Mesenchymal stem cell (in vitro differentiated cells and primary cell): ENCODE measurements around the gene SYTL3.

Experiments
- DNase-seq: peaks from one replicate; pipeline ENCODE4 v3.0.0-alpha.2; 2013
- H2AFZ ChIP-seq: one replicate; pipeline ENCODE4 v1.6.1; 2013; ENCODE audit warnings: low read depth, mild to moderate bottlenecking, control low read depth, inconsistent platforms, low read length, moderate library complexity
- H2AK5ac ChIP-seq: 2 replicates; pipeline ENCODE4 v1.6.1; 2013; ENCODE audit warnings: low read length, moderate library complexity, mild to moderate bottlenecking, inconsistent platforms; ENCODE audit not compliant: severe bottlenecking
- H2BK120ac ChIP-seq: one replicate; pipeline ENCODE4 v1.6.1; 2013; ENCODE audit warnings: low read depth, mild to moderate bottlenecking, inconsistent platforms, low read length, moderate library complexity
- H2BK12ac ChIP-seq, 2 experiments: one replicate each; pipeline ENCODE4 v1.6.1; 2013; ENCODE audit warnings: inconsistent platforms in 2 of 2, low read length in 2 of 2, mild to moderate bottlenecking in 2 of 2, moderate library complexity in 2 of 2, control low read depth in 1 of 2
- H2BK15ac ChIP-seq: one replicate; pipeline ENCODE4 v1.6.1; 2013; ENCODE audit warnings: mild to moderate bottlenecking, low read depth, inconsistent platforms; ENCODE audit not compliant: poor library complexity, severe bottlenecking
- H2BK5ac ChIP-seq: 2 replicates; pipeline ENCODE4 v1.6.1; 2013; ENCODE audit warnings: low read depth, mild to moderate bottlenecking, low read length, control low read depth, inconsistent platforms; ENCODE audit not compliant: poor library complexity, severe bottlenecking
- H3K14ac ChIP-seq, 2 experiments: one replicate each; pipeline ENCODE4 v1.6.1; 2013; ENCODE audit warnings: inconsistent platforms in 2 of 2, low read length in 2 of 2, control low read depth in 1 of 2, mild to moderate bottlenecking in 1 of 2, moderate library complexity in 1 of 2
- H3K18ac ChIP-seq, 2 experiments: one replicate each; pipeline ENCODE4 v1.6.1; 2013; ENCODE audit warnings: inconsistent platforms in 2 of 2, low read length in 2 of 2, control low read depth in 1 of 2, low read depth in 1 of 2, mild to moderate bottlenecking in 1 of 2
- H3K23ac ChIP-seq, 2 experiments: one replicate each; pipeline ENCODE4 v1.6.1; 2013; ENCODE audit warnings: inconsistent platforms in 2 of 2, low read length in 2 of 2, mild to moderate bottlenecking in 2 of 2, moderate library complexity in 2 of 2, control low read depth in 1 of 2
- H3K27ac ChIP-seq: 2 replicates; pipeline ENCODE4 v1.5.1; 2013; ENCODE audit warnings: mild to moderate bottlenecking, moderate library complexity, low read length, control low read depth, inconsistent platforms; ENCODE audit not compliant: poor library complexity, severe bottlenecking
- H3K27me3 ChIP-seq, 2 experiments: 2 replicates each; pipeline versions ENCODE4 v1.6.1 to v1.7.0; 2013; ENCODE audit warnings: low read length in 2 of 2, mild to moderate bottlenecking in 2 of 2, moderate library complexity in 2 of 2, control low read depth in 1 of 2, inconsistent platforms in 1 of 2; ENCODE audit not compliant: control insufficient read depth in 1 of 2, insufficient read depth in 1 of 2
- H3K36me3 ChIP-seq, 2 experiments: 2 replicates each; pipeline versions ENCODE4 v1.6.1 to v1.7.0; 2013; ENCODE audit warnings: low read length in 2 of 2, control low read depth in 1 of 2, inconsistent platforms in 1 of 2, low read depth in 1 of 2, mild to moderate bottlenecking in 1 of 2; ENCODE audit not compliant: insufficient read depth in 2 of 2, control insufficient read depth in 1 of 2
- H3K4ac ChIP-seq, 2 experiments: one replicate each; pipeline ENCODE4 v1.6.1; 2013; ENCODE audit warnings: inconsistent platforms in 2 of 2, low read length in 2 of 2, mild to moderate bottlenecking in 2 of 2, moderate library complexity in 2 of 2, control low read depth in 1 of 2, low read depth in 1 of 2
- H3K4me1 ChIP-seq: 2 replicates; pipeline ENCODE4 v1.6.1; 2013; ENCODE audit warnings: low read depth, low read length, control low read depth; ENCODE audit not compliant: control insufficient read depth, insufficient read depth
- H3K4me2 ChIP-seq: 2 replicates; pipeline ENCODE4 v1.6.1; 2013; ENCODE audit warnings: low read length, mild to moderate bottlenecking, inconsistent platforms; ENCODE audit not compliant: poor library complexity, severe bottlenecking
- H3K4me3 ChIP-seq, 2 experiments: 2 replicates each; pipeline versions ENCODE4 v1.5.1 to v1.7.0; 2013; ENCODE audit warnings: low read length in 2 of 2, mild to moderate bottlenecking in 2 of 2, control low read depth in 1 of 2, low read depth in 1 of 2; ENCODE audit not compliant: insufficient read depth in 1 of 2
- H3K79me1 ChIP-seq: replicated peaks from 2 replicates; pipeline ENCODE4 v1.6.1; 2013; ENCODE audit warnings: mild to moderate bottlenecking, control low read depth, low read length, inconsistent platforms; ENCODE audit not compliant: poor library complexity, severe bottlenecking
- H3K9ac ChIP-seq: 2 replicates; pipeline ENCODE4 v1.7.0; 2013; ENCODE audit warnings: mild to moderate bottlenecking, low read length, moderate library complexity
- H3K9me3 ChIP-seq: 2 replicates; pipeline ENCODE4 v1.7.0; 2013; ENCODE audit warnings: mild to moderate bottlenecking, low read length; ENCODE audit not compliant: control insufficient read depth
- H4K8ac ChIP-seq: one replicate; pipeline ENCODE4 v1.6.1; 2013; ENCODE audit warnings: inconsistent platforms, mild to moderate bottlenecking, low read length, moderate library complexity
- H4K91ac ChIP-seq: one replicate; pipeline ENCODE4 v1.6.1; 2013; ENCODE audit warnings: mild to moderate bottlenecking, low read length, inconsistent platforms
- WGBS: methylation state at CpG from one replicate; pipeline ENCODE4 v1.1.7; 2013; ENCODE audit warnings: mixed read lengths; 5-methylcytosine and 5-hydroxymethylcytosine counted together

SYTL3 gene

GRCh38 chr6:158608221-158608620, 41.6 kb upstream of the SYTL3 start:
- H3K18ac ChIP-seq = no peak overlapping the region
- no peak overlapping the region for H3K4ac ChIP-seq
- no peak overlapping the region for H3K14ac ChIP-seq

GRCh38 chr6:158609455-158610155, 40.2 kb upstream of the SYTL3 start:
- no peak overlapping the region for H2BK12ac ChIP-seq
- WGBS = 94% methylated on average over 13 of the region's 13 CpGs
- no peak overlapping the region for H3K18ac ChIP-seq

More at GRCh38 chr6:158608221-158608620, 41.6 kb upstream of the SYTL3 start:
- Histone ChIP-seq H3K23ac (no peak overlapping the region), H2BK120ac (no peak overlapping the region), H4K8ac (no peak overlapping the region), H2BK15ac (no peak overlapping the region), H3K4me1 (no peaks in the 10 kb centered on the region), H3K4me3 (no peak overlapping the region), H3K79me1 (peaks cover 27% of the 10 kb centered on the region), H3K27ac (no peak overlapping the region), H3K27me3 (no peaks in the 10 kb centered on the region), H3K36me3 (peaks cover 56 to 76% of the 10 kb centered on the region in 2 experiments), H3K9ac (no peak overlapping the region), H2AK5ac (no peak overlapping the region), H3K9me3 (no peaks in the 10 kb centered on the region), H2BK12ac (no peak overlapping the region), H4K91ac (no peak overlapping the region), H2AFZ (no peak overlapping the region), H2BK5ac (no peak overlapping the region), H3K4me2 (no peak overlapping the region)
- DNase-seq = no peak
- 96% methylated on average over 12 of the region's 12 CpGs for WGBS

GRCh38 chr6:158610319-158610968, 39.4 kb upstream of the SYTL3 start:
- H3K4me3 ChIP-seq = no peak overlapping the region
- H3K4me1 ChIP-seq = no peaks in the 10 kb centered on the region
- H3K79me1 ChIP-seq = peaks cover 23% of the 10 kb centered on the region
- no peak overlapping the region for H4K91ac ChIP-seq
- H3K9me3 ChIP-seq = no peaks in the 10 kb centered on the region
- H2BK15ac ChIP-seq = no peak overlapping the region
- H2BK5ac ChIP-seq = no peak overlapping the region
- 84% methylated on average over 9 of the region's 9 CpGs for WGBS
- peaks cover 51 to 90% of the 10 kb centered on the region in 2 experiments for H3K36me3 ChIP-seq
- no peak overlapping the region for H3K9ac ChIP-seq
- no peak overlapping the region for H3K4ac ChIP-seq
- H2BK120ac ChIP-seq = no peak overlapping the region
- H3K14ac ChIP-seq = no peak overlapping the region
- H3K23ac ChIP-seq = no peak overlapping the region
- H3K27me3 ChIP-seq = no peaks in the 10 kb centered on the region
- H3K4me2 ChIP-seq = no peak overlapping the region
- no peak overlapping the region for H3K27ac ChIP-seq
- no peak overlapping the region for H2BK12ac ChIP-seq
- peak overlapping the region; percentile 27 for H4K8ac ChIP-seq
- H3K18ac ChIP-seq = no peak overlapping the region
- no peak overlapping the region for H2AFZ ChIP-seq
- H2AK5ac ChIP-seq = no peak overlapping the region
- DNase-seq = no peak

More at GRCh38 chr6:158609455-158610155, 40.2 kb upstream of the SYTL3 start:
- Histone ChIP-seq H3K4me1 (no peaks in the 10 kb centered on the region), H3K9me3 (no peaks in the 10 kb centered on the region), H3K27ac (no peak overlapping the region), H3K23ac (no peak overlapping the region), H3K14ac (no peak overlapping the region), H2BK120ac (no peak overlapping the region), H3K4me2 (no peak overlapping the region), H3K4ac (no peak overlapping the region), H3K4me3 (no peak overlapping the region), H3K36me3 (peaks cover 52 to 87% of the 10 kb centered on the region in 2 experiments), H3K27me3 (no peaks in the 10 kb centered on the region), H4K8ac (no peak overlapping the region), H3K79me1 (peaks cover 23% of the 10 kb centered on the region), H3K9ac (no peak overlapping the region), H2BK5ac (no peak overlapping the region), H2BK15ac (no peak overlapping the region), H2AFZ (no peak overlapping the region), H4K91ac (no peak overlapping the region), H2AK5ac (no peak overlapping the region)
- no peak for DNase-seq

GRCh38 chr6:158611039-158611438, 38.8 kb upstream of the SYTL3 start:
- Histone ChIP-seq H2BK120ac (no peak overlapping the region), H3K27me3 (no peaks in the 10 kb centered on the region), H3K4ac (no peak overlapping the region), H2AFZ (no peak overlapping the region), H4K8ac (no peak overlapping the region), H3K4me1 (no peaks in the 10 kb centered on the region), H3K36me3 (peaks cover 45 to 85% of the 10 kb centered on the region in 2 experiments), H2BK12ac (no peak overlapping the region), H4K91ac (no peak overlapping the region), H3K9ac (no peak overlapping the region), H3K14ac (no peak overlapping the region), H2BK5ac (no peak overlapping the region), H3K79me1 (peaks cover 23% of the 10 kb centered on the region), H3K23ac (no peak overlapping the region), H3K4me2 (no peak overlapping the region), H3K18ac (no peak overlapping the region), H2AK5ac (no peak overlapping the region), H3K27ac (no peak overlapping the region), H3K4me3 (no peak overlapping the region), H2BK15ac (no peak overlapping the region), H3K9me3 (no peaks in the 10 kb centered on the region)
- DNase-seq = no peak
- WGBS = 93% methylated on average over 3 of the region's 3 CpGs
